22Rv1 (cell line): Measurements from ENCODE around the gene SLC35A2.
A peak's percentile ranks its signal among the peaks of the same experiment; 100 is the strongest.

ENCODE experiments used
- H3K27ac ChIP-seq: fragments of 450-650 bp; 2 replicates; pipeline ENCODE4 v1.5.1; 2017
- CTCF ChIP-seq: fragments of 450-650 bp; IDR thresholded peaks from 2 replicates; pipeline ENCODE4 v1.5.1; 2017; ENCODE audit warnings: mild to moderate bottlenecking
- ZFX ChIP-seq: fragments of 450-650 bp; IDR thresholded peaks from 2 replicates; pipeline ENCODE4 v1.6.1; 2017; ENCODE audit warnings: antibody characterized with exemption, borderline replicate concordance

The SLC35A2 gene

DNA sequence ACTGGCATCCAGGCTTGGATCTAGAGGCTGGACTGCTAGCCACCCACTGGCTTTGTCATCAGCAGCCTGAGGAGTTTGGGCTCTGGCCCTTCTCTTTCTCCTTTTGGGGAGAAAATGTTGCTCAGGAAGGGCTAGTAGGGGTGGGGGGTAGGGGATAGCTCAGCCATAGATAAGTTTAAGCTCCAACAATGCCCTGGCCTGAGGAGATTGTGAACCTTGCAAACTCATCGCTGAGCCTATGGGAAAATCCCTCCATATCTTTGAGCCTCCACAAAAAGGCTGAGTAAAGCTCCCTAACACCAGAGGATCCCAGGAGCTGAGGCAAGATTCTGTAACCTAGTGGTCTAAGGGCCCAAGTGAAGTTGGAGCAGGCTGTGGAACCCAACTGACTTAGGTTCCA is 37.1 kb upstream of the SLC35A2 start:
- no peak overlapping the region for H3K27ac ChIP-seq
- TF ChIP-seq ZFX (no peak), CTCF (no peak)

DNA sequence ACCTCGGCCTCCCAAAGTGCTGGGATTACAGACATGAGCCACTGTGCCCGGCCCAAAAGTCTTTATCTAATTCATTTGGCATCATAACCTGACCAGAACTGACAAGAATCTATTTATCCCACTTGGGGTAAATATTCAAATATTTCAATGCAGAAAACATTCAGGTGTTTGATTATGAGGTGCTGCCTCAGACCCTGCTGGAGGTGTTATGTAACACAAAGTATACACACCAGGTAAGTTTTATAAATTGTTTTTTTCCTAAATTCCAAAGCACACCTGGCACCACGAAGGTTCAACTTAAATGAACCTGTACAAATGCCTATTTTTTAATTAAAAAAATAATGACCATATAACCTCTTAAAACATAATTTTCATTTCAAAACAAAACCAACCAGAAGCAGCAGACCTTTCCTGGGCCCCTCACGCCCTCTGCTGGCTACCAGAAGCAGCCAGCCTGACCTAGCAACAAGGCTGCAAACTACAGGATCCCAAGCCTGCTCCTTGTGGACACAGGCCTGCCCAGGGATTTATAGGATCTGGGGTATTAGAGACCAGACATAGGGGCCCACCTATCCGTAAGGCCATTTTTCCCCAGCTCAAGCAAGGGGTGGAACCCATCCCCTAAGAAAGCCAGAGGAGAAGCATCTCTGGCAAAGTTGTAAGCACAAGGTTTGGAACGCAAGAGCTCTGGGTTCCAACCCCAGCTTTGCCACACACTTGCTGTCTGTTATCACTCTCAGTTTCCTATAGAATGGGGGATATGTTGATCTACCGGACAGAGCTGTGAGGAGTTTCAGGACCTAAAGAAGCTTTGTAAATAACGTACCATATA is 34.3 kb upstream of the SLC35A2 start:
- H3K27ac ChIP-seq = no peak overlapping the region
- TF ChIP-seq ZFX = no peak
- TF ChIP-seq CTCF = peak; percentile 81

- TF ChIP-seq CTCF = no peak
- no peak overlapping the region for H3K27ac ChIP-seq
These were observed 31.4 kb upstream of the SLC35A2 start for GRCh38 chrX:48942895-48943294.

- TF ChIP-seq CTCF (no peak), ZFX (no peak)
- H3K27ac ChIP-seq = no peak overlapping the region
These were observed 29.0 kb upstream of the SLC35A2 start for GRCh38 chrX:48940404-48940955.

- no peak overlapping the region for H3K27ac ChIP-seq
- TF ChIP-seq ZFX = no peak
- TF ChIP-seq CTCF = no peak
These were observed 28.2 kb upstream of the SLC35A2 start for GRCh38 chrX:48939524-48940228.

DNA sequence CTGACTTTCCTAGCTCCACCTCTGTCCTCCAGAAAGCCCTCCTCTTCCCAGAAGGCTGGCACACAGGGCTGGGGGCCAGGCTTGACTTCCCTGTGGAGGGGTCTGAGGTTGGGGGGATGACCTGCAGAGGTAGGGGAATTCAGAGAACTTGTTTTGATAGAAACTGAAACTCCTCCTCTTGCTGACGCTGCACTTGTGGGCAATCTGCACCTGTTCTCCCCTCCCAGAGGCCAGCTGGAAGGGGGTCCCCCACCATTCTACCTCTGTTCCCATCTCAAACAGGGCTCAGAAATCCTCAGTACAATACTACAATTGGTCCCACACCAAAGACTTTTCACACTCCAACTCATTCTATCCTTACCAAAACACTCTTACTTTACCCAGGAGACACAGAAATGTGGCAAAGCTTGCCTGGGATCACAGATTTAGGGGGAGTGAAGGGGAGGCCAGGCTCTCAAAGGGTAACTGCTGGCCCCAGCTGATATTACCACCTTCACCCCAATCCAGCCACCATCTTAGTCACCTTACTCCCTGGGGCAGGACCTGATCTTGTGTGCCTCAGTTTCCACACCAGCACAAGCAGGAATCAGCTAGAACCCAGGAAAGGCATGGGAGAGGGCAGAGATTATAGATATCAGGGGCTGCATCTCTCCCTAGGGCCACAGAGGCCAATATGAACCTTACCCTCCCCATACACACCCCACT is 27.4 kb upstream of the SLC35A2 start:
- H3K27ac ChIP-seq = no peak overlapping the region
- TF ChIP-seq ZFX = no peak
- TF ChIP-seq CTCF = no peak
